GM19351 (cell line): ENCODE results near the gene JKAMP.
"Not testable (repeated sequence)": the region's sequence is repeated elsewhere in the genome, so short reads cannot be mapped to it uniquely, and the experiment has no call there.

ENCODE experiments used
- ATAC-seq: cut with Tn5 transposase; IDR thresholded peaks from one replicate; pipeline ENCODE4 v1.9.1; 2021; ENCODE audit warnings: mild to moderate bottlenecking, moderate library complexity; ENCODE audit not compliant: unreplicated experiment

Gene JKAMP, protein sequence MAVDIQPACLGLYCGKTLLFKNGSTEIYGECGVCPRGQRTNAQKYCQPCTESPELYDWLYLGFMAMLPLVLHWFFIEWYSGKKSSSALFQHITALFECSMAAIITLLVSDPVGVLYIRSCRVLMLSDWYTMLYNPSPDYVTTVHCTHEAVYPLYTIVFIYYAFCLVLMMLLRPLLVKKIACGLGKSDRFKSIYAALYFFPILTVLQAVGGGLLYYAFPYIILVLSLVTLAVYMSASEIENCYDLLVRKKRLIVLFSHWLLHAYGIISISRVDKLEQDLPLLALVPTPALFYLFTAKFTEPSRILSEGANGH

DNA sequence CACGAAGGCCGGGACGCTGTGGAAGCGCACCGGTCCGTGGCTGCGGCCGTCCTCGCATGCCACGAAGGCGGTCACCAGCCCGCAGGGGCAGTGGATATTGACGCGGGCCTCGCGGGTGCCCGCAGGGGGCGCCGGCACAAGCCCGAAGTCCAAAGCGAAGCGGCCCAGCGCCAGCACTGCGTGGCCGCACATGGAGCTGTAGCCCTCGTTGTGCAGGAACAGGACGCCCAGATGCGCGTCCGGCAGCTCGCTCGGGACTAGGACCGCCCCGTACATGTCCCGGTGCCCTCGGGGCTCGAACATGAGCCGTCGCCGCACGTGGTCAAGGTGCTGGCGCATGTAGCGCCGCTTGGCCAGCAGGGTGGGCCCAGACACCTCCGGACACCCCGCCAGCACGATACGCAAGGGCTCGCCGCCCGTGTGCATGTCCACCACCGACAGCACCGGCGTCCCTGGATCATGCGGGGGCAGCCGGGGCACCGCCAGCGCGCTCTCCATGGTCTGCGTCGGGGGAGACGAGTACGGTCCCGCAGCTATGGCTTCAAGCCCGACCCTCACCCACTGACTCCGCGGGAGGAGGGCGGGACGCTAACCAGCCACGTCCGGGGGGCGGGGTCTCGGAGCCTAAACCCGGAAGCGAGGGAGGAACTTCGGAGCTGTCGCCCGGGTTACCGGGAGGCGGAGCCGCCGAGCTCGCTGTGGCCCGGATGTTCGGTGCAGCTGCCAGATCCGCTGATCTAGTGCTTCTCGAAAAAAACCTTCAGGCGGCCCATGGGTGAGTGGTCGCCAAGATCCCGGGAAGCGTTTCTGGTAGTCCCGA lies at the start of gene JKAMP, which contains the start of gene L3HYPDH:
Gene JKAMP, plus strand, starts transcription at position 699 of the 820 bp plus-strand sequence. Its CDS starts 73 bp downstream, at position 772.
Gene L3HYPDH, minus strand, starts transcription at position 590 of the 820 bp plus-strand sequence. Its CDS starts 92 bp downstream, at position 498.
- ATAC-seq = peak; percentile 85

GRCh38 chr14:59435101-59435500 lies 49.2 kb upstream of the JKAMP start:
- ATAC-seq = no peak

GRCh38 chr14:59435987-59436386 lies 48.3 kb upstream of the JKAMP start:
- ATAC-seq = no peak

GRCh38 chr14:59438195-59438647 lies 46.1 kb upstream of the JKAMP start:
- no peak for ATAC-seq

DNA sequence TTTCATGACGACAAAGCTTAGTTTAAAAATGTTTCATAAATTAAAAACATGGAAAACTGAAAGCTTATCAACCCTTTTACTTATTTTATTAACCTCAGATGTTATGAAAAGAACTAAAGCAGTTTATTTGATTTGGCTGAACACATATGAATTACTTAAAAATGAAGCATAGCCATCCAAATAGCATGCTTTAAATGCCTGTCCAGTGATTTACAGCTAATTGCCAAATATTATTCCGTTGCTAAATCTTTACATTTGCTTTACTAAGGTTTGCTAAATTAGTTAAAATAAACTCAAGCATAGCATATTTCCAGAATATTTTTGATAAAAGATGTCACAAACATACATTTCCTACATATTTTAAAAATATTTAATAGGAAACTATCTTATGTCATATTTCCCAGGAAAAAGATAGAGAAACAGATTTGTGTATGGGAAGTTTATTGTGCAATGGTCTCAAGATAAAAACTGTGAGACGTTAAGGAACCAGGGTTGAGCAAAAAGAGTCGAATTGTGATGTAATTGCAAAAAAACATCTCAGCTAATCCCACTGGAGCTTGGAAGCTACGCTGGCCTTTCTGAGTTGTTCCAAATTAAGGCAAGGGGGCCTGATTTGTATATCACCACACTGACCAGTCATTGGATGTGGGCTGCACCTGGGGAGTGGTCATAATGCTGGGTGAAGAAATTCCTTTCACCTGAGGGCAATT lies 44.9 kb upstream of the JKAMP start:
- no peak for ATAC-seq

DNA sequence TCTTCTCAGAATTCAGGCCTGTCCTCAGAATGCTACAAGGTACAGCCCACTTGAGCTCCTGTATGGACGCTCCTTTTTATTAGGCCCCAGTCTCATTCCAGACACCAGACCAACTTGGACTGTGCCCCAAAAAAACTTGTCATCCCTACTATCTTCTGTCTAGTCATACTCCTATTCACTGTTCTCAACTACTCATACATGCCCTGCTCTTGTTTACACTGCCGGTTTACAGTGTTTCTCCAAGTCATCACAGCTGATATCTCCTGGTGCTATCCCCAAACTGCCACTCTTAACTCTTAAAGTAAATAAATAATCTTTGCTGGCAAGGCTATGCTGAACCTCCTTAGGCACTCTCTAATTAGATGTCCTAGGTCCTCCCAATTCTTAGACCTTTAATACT lies 35.6 kb upstream of the JKAMP start:
- ATAC-seq = not testable (repeated sequence)

GRCh38 chr14:59450716-59451115 lies 33.6 kb upstream of the JKAMP start:
- ATAC-seq = no peak

- ATAC-seq = no peak
Observed at GRCh38 chr14:59451849-59452248, 32.5 kb upstream of the JKAMP start.

DNA sequence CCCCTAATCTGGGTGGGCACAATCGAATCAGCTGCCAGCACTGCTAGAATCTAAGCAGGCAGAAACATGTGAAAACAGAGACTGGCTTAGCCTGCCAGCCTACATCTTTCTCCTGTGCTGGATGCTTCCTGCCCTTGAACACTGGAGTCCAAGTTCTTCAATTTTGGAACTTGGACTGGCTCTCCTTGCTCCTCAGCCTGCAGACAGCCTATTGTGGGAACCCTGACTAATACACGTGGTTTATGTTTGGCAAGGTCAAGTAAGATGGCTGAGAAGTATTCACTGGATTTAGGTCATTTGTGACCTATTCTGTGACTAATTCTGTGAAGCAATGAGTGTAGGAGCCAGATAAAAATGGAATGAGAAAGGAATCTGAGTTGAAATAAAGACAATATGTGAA lies 30.2 kb upstream of the JKAMP start:
- ATAC-seq = no peak

- ATAC-seq = no peak
Observed at GRCh38 chr14:59455411-59455810, 28.9 kb upstream of the JKAMP start.

DNA sequence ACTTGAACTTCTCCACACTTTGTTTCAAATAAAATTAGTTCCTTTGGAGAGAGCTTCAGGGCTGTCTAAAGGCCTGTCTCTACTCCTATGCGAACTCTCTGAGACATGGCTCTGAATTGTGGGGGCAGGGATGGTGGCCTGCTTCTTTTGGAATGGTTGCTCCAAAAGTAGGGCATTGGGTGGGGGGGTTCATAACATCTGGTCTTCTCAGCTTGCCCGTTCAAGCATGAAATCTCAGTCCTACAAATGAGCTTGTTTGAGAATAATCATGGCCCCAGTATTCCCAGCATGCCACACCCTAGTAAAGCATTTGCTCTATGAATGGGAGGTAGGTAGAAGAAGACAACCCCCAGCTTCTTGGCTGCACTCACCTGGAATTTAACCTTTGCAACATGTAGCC lies 25.8 kb upstream of the JKAMP start:
- no peak for ATAC-seq

- ATAC-seq = no peak
Observed at GRCh38 chr14:59460378-59460777, 23.9 kb upstream of the JKAMP start.

GRCh38 chr14:59461891-59462290 lies 22.4 kb upstream of the JKAMP start:
- no peak for ATAC-seq

GRCh38 chr14:59463787-59464485 lies 20.4 kb upstream of the JKAMP start:
- ATAC-seq = peak; percentile 35

DNA sequence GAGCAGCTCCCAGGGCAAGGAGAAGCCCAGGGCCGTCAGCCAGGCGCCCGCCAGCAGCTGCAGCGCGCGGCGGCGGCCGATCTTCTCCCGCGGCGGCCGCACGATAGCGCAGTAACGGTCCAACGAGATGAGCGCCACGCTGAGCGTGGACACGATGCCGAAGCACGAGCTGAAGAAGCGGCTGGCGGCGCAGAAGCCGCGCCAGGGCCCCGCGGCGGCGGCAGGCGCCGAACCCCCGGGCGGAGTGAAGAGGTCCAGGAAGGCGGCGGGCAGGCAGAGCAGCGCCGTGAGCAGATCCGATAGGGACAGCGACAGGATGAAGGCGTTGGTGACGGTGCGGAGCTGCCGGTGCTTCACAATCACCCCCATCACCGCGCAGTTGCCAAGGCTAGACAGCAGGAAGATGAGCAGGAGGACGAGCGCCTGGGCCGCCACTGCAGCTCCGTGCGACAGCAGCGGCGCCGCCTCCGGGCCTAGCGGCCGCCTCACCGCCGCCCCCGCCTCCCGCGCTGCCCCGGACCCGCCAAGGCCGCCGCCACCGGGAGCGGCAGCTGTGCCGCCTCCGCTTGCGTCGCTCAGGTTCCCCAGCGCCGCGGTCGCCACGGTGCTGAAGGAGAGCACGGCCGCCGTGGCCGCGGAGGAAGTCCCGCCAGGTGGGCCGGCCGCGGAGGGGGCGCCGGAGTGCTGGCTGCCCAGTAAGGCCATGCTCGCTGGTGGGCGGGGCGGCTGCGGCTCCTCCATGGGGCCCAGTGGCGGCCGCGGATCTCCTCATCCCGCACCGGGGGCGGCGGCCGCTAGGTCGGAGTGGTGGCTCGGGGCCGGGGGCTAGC lies 19.6 kb upstream of the JKAMP start:
- peak; percentile 63 for ATAC-seq

GRCh38 chr14:59465316-59466135 lies 18.8 kb upstream of the JKAMP start, which contains the start of gene GPR135:
Gene GPR135, minus strand, starts transcription at chr14:59465380. Its CDS starts 154 bp downstream, at chr14:59465226.
- ATAC-seq = peak; percentile 38

DNA sequence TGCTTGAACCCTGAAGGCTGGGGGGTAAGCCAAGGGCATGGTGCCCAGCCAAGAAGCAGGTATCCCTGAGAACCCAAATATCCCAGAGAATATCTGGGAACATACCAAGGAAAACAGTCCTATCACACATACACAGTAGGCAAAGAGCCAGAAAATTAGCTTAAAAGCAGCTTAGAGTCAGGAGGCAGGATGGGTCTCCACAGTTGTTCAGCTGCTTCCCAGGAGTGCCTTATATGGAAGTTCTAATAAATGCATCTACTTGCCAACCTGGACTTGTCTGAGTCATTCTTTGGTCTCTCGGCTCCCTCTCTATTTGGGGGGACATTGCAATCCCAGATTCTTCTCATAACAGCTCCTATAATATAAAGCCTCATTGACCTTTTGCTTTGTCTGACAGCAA lies 10.1 kb upstream of the JKAMP start:
- ATAC-seq = no peak

DNA sequence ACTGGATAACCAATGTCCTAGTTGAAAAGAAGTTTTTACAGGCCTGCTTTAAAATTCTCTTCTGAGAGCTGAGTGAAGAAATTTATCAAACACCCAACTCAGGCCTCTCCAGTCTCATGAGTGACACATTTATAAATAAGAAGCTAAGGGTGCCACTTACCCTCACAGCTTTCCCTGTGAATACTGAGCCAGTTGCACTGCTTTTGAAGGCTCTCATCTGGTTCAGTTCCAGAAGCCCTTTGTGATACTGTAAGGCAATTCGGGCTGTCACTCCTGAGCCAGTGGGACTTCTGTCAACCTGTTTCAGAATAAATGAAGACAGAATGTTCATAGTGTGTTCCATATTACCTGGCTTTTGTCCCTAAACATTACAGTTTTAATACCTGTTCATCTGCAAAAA lies 8.6 kb upstream of the JKAMP start:
- ATAC-seq = no peak

GRCh38 chr14:59478540-59478939 lies 5.8 kb upstream of the JKAMP start:
- ATAC-seq = no peak
